NCI-H146 treated with DMSO at 0.1 percent for 48 hours (cell line): ENCODE results near the gene BRPF3.

ENCODE experiments used
- DNase-seq: peaks from one replicate; lab custom pipeline; 2025; ENCODE audit not compliant: unreplicated experiment; lab: John Stamatoyannopoulos, UW

The BRPF3 gene

DNA sequence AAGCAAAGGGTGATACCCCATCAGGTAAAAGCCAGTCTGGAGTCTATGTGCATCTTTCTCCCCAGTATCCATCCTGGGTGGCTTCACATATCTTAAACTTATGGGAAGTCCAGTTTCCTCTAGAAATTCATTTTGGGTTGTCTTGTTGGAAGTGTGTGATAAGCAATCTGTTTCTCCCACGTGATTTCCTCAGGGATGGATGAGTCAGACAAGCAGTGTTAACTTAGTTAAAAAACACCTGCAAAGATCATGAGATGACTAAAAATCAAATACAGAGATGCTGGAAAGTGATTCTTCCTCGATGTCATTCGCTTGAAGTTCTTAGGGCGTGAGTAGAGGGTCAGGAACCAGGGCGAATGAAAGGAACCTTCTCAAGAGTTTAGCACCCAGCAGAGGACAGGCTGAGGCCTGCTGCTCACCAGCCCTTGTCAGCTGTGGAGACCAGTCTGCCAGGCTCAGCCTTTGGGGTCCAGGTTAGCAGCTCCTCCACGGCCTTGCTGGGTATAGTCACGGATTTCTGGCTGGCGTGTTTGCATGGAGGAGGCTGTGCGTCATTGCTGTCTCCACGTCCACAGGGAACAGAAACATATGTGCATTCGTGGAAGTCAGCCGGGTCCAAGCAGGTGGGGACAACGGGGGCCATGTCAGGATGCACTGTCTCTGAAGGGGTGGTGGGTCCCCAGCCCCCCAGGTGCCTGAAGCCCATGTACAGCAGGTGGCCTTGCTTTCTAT, 70.5 kb downstream of the BRPF3 start:
- DNase-seq: no peak

DNA sequence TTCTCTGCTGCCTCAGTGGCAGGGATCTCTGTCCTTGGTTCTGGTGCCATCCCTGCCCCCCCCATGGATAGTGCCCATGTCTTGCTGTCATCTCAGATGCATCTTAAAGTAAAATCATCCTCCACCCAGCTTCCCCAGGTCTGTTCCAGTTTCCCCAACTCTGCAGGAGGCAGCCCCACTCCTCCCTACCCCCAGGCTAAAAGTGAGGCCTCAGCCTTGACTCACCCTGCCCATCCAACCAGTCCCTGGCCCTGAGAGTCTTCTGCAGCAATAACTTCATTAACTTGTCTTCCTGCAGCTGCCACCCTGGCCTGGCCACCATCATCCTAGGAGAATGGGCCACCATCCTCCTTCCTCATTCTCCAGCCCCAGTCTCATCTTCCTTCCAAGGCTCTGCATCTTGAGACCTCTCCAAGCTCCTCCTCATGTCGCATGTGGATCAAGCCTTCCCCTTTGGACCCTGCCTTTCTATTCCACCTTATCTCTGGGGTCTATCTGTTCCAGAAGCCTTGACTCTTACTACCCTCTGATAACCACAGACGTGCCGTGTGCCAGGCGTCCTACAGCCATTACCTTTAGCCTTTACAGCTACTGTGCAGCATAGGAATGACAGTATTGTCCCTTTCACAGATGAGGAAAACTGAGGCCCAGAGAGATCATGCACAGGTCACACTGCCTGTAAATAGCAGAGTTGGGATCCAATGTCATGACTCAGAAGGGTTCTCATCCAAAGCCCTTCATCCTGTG, 71.4 kb downstream of the BRPF3 start:
- no peak for DNase-seq

DNA sequence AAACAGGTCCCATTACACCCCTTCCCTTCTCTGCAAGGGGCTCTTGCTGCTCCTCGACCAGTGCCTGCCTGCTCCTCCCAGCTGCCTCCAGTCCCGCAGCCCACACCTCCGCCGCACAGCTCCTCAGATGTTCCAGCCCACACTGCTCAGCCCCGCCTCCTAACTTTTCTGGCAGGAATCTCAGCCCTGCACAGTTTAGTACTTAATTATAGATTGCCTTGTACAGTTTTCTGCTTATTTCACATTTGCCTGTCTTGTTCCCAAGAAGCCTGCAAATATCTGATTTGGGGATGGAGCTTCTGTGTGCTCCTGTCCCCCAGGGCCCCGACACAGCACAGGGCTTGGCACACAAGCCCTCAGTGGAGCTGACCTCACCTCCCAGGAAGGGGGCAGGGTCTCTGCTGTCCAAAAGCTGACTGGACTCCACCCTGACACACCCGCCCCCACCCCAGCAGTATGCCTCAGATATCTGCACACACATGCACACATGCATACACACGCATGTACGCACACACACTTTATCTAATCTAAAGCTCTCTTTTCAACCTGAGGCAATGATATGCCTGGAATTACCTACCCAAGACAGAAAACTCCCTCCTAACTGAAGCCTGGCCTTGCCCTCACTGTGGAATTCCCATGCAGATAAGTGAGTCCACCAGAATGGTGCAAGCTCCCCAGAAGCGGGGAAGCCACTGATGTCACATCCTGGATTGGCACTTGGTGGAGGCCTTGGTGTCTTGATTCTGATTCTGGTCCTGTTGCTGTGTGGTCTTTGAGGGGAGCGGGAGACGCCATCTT, 72.1 kb downstream of the BRPF3 start:
- DNase-seq: no peak

DNA sequence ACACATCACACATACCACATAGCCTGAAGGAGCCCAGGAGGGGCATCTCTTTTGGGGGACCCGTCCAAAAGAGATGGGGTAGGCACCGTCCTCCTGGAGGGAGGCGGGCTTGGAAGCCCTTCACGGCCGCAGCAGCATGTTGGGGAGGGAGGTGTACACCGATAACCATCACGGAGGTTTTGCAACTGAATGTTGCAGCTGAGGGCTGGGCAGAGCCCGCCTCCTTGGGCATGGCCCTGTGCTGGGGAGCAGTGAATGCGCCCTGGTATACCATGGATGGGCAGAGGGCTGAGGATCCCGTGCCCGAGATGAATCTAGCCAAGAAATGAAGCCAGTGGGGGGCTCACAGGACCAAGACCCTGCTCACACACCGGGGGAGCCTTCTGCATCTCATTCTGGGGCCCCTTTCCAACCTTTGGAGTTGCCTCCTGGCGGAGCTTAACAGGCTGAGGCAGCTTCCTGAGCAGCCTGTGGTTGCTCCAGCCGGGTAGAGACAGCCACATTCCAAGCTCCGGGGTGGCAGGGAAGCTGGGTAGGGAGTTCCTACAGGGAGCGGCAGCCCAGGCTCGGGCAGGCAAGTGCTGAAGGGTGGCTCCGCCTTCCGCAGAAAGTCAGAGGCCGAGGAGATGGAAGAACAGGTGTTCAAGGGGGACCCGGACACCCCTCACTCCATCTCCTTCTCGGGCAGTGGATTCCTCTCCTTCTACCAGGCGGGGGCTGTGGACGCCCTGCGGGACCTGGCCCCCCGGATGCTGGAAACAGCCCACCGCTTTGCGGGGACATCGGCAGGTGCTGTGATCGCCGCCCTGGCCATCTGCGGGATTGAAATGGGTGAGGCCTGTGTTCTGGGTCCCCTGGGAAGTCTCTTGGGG, 73.5 kb downstream of the BRPF3 start, which contains the start of gene PNPLA1:
Gene PNPLA1 (plus strand): TSS at position 227 of the 872 bp plus-strand sequence. CDS start 400 bp downstream, at position 627.
- DNase-seq: no peak

DNA sequence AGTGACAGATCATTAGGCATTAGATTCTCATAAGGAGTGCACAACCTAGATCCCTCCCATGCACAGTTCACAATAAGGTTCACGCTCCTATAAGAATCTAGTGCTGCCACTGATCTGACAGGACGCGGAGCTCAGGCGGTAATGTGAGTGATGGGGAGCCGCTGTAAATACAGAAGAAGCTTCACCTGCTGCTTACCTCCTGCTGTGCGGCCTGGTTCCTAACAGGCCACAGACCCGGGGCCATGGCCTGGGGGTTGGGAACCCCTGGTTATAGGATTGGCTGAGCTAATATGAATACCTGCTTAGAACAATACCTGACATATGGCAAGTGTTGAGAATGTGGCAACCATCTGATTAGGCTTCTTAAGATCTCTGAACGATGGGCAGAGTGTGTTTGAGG, 75.7 kb downstream of the BRPF3 start:
- DNase-seq: peak; percentile 19

DNA sequence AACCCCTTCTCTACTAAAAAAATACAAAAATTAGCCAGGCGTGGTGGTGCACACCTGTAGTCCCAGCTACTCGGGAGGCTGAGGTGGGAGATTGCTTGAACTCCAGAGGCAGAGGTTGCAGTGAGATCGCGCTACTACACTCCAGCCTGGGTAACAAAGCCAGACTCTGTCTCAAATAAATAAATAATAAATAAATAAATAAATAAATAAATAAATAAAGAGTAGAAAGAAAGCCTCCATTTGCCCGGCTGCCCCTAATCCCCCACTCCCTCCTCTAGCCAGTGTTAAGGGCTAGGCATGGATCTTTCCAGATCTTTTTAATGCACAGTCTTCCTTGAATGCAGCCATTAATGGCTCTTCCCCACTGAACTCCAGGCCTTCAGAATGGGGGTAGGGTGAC, 76.5 kb downstream of the BRPF3 start:
- no peak for DNase-seq

DNA sequence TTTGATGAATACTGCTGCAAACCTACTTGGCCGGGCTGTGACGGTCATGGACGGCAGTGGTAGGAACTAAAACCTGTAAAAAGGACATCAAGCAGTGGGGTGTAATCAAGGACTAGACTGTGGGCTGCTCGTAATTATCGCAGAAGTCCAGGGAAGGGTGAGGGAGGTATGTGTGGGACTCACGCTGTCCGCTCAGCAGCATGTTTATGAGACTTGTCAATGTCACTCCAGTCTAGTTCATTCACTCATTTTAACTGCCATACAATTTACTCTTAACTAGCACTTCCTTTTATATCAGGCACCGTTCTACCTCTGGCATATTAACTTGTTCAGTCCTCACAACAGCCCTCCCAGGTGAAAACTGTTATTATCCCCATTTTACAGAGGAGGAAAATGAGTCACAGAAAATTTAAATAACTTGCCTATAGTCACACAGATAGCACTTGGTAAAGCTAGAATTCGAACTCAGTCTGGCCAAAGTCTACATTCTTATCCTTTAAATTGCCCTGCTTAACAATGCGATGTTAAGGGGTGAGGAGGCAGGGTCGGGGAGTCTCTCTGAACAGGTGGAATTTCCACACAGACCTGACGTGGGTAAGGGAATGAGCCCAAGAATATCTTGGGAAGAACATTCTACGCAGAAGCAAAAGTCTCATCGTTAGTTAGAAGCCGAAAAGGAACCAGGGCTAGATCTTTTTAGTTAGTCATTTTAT, 77.4 kb downstream of the BRPF3 start:
- no peak for DNase-seq

DNA sequence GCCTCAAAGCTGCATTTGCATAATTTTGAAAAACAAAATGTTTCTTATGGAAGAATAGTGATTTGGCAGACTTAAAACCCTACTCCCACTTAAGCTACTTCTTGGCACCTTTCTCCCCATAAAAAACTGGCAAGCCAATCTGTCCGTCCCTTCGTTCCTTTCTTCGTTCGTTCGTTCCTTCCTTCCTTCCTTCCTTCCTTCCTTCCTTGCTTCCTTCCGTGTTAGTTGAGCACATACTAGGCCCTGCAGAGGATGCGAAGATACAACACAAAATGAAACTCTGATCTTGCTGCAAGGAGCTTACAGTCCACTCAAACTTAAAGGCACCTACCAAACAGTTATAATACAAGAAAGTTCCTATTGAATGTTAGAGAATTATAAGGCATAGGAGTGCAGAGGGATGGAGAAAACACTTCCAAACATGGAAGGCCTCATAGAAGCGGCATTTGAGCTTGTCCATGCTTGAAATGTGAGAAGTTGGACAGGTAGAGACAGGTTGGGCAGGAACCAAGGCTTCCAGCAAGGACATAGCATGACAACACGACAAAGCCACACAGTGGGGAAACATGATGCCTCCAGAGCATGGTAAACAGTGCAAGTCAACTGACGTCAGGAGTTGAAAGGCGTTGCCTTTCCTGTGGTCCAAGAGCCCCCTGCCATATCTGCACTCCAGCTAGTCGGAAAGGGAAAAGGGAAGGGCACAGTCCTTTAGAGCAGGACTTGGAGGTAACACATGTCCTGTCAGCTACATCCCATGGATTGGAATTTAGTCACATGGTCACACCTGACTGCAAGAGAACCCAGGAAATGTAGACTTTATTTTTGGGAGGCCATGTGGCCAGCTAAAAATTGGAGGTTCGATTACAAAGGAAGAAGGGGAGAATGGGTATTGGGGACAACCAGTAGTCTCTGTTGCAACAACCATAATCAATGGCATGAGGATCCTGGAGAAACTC, 80.3 kb downstream of the BRPF3 start:
- DNase-seq: no peak

DNA sequence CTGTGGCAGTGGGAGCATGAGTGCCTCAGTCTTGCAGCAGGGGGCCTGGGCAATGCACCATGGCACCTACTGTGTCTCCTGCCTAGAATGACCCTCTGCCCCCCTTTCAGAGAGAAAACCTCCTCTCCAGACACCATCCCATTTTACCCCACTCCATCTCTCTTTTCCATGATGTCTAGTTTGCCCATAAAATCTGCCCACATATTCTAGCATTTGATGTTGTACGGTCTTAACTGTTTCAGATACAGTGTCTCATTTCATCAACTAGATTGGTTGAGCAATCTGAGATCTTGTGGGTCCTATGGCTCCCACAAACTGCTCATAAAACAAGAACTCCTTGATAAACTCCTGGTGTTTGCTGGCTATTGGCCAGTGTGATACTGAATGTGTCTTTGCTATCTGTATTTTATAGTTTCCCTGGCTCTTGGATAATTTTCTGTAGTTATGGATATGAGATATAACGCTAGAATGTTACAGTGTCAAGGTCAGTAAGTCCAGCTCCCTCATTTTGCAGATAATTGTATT, 81.5 kb downstream of the BRPF3 start:
- DNase-seq: no peak

DNA sequence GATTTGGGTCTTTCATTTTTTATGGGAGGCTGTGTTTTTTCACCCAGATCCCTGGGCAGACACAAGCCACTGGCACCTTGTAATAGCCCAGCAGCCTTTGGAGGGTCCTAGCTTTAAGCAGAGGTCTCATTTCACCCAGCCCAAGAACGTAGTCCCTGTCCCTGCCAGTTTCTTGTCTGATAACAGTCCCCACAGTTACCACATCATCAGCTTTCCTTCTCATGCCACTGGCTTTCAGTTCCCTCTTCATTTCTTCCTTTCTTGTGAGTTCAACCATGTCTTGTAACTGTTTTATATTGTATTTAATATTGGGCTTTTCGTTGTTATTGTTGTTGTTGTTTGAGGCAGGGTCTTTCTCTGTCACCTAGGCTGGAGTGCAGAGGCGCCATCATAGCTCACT, 83.9 kb downstream of the BRPF3 start:
- DNase-seq: no peak

DNA sequence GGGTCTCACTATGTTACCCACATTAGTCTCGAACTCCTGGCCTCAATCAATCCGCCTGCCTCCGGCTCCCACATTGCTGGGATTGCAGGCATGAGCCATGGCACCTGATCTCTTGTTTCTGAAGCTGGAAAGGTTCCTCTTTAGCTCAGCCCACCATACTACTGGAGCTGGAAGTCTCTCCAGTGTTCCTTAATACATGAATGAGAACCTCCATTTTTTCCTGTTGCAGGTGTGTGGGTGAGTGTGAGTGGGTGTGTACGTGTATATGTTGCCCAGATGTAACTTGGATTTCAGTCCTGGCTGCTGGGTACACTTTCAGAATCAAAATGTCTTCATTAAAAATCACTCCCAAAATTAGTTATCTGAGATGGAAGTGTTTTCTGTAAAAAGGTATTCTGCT, 84.4 kb downstream of the BRPF3 start:
- DNase-seq: no peak
